Measurements from ENCODE around the gene GBP3.
"Not testable (repeated sequence)": the region's sequence is repeated elsewhere in the genome, so short reads cannot be mapped to it uniquely, and the experiment has no call there.

The GBP3 gene

GRCh38 chr1:89023026-89023425, 360 bp upstream of the GBP3 start:
- TF ChIP-seq ARNT (IDR thresholded peaks at IDR 0.05) (no peak), NFRKB (IDR thresholded peaks at IDR 0.05) (no peak), HDGF (IDR thresholded peaks at IDR 0.05; ENCODE audit: borderline replicate concordance) (no peak), L3MBTL2 (conservative IDR thresholded peaks at IDR 0.05) (no peak)
- ChIA-PET CTCF (no interaction called here), POLR2A (no interaction called here)
- DNase-seq (ENCODE audit: extremely low spot score): no peak

- POLR2A ChIA-PET; CTCF ChIA-PET; DNase-seq (ENCODE audit: extremely low spot score): not testable (repeated sequence)
Measured at GRCh38 chr1:89018318-89018717, 4.3 kb downstream of the GBP3 start.

- no peak for DNase-seq (ENCODE audit: extremely low spot score)
- TF ChIP-seq SP1 (IDR thresholded peaks at IDR 0.05) (no peak), TARDBP (IDR thresholded peaks at IDR 0.05) (no peak), HDGF (IDR thresholded peaks at IDR 0.05; ENCODE audit: borderline replicate concordance) (no peak), CTBP1 (IDR thresholded peaks at IDR 0.05; ENCODE audit: borderline replicate concordance) (no peak), SUZ12 (IDR thresholded peaks at IDR 0.05) (no peak), L3MBTL2 (conservative IDR thresholded peaks at IDR 0.05) (no peak), ARNT (IDR thresholded peaks at IDR 0.05) (no peak), PKNOX1 (IDR thresholded peaks at IDR 0.05) (no peak), LEF1 (IDR thresholded peaks at IDR 0.05; ENCODE audit: borderline replicate concordance) (no peak), ELF4 (IDR thresholded peaks at IDR 0.05) (no peak), FOXA1 (IDR thresholded peaks at IDR 0.05) (no peak), BHLHE40 (IDR thresholded peaks at IDR 0.05; ENCODE audit: borderline replicate concordance) (no peak)
- ChIA-PET CTCF (no interaction called here), POLR2A (no interaction called here)
Measured at GRCh38 chr1:89008511-89008910, 14.2 kb downstream of the GBP3 start.

GRCh38 chr1:89005286-89006151, 17.1 kb downstream of the GBP3 start:
- no peak for TF ChIP-seq SUZ12 (IDR thresholded peaks at IDR 0.05)
- no peak for TF ChIP-seq LEF1 (IDR thresholded peaks at IDR 0.05; ENCODE audit: borderline replicate concordance)
- ChIA-PET POLR2A (no interaction called here), CTCF (interaction anchor here (0.7 kb wide), 1 partner anchor 567 kb away, joined by 3 read pairs; no protein-coding TSS in a partner anchor)
- no peak for DNase-seq (ENCODE audit: extremely low spot score)

- CTCF ChIA-PET; POLR2A ChIA-PET; DNase-seq (ENCODE audit: extremely low spot score): not testable (repeated sequence)
Measured at GRCh38 chr1:89002176-89002575, 20.5 kb downstream of the GBP3 start.

- ChIA-PET POLR2A (no interaction called here), CTCF (no interaction called here)
- TF ChIP-seq FOXA1 (IDR thresholded peaks at IDR 0.05) (no peak), HDGF (IDR thresholded peaks at IDR 0.05; ENCODE audit: borderline replicate concordance) (no peak), TARDBP (IDR thresholded peaks at IDR 0.05) (no peak), CTBP1 (IDR thresholded peaks at IDR 0.05; ENCODE audit: borderline replicate concordance) (no peak), FOXK2 (IDR thresholded peaks at IDR 0.05) (no peak), FOXM1 (IDR thresholded peaks at IDR 0.05; ENCODE audit: borderline replicate concordance) (no peak)
- DNase-seq (ENCODE audit: extremely low spot score): no peak
Measured at GRCh38 chr1:89001510-89001909, 21.2 kb downstream of the GBP3 start.

- DNase-seq (ENCODE audit: extremely low spot score): peak; percentile 51
- POLR2A ChIA-PET: no interaction called here
- CTCF ChIA-PET: interaction anchor here (0.7 kb wide), 1 partner anchor 25 kb away, joined by 4 read pairs; no protein-coding TSS in a partner anchor
- TF ChIP-seq FOXK2 (IDR thresholded peaks at IDR 0.05) (no peak), PKNOX1 (IDR thresholded peaks at IDR 0.05) (no peak), FOXM1 (IDR thresholded peaks at IDR 0.05; ENCODE audit: borderline replicate concordance) (no peak), L3MBTL2 (conservative IDR thresholded peaks at IDR 0.05) (no peak), SUZ12 (IDR thresholded peaks at IDR 0.05) (no peak), ARNT (IDR thresholded peaks at IDR 0.05) (no peak)
Measured at GRCh38 chr1:88998716-88999115, 23.9 kb downstream of the GBP3 start.

GRCh38 chr1:88990426-88990825, 32.2 kb downstream of the GBP3 start:
- ChIA-PET CTCF (interaction anchor here (0.6 kb wide), 1 partner anchor 984 kb away, joined by 11 read pairs; no protein-coding TSS in a partner anchor), POLR2A (interaction anchor here (0.9 kb wide), 1 partner anchor 306 kb away, joined by 3 read pairs; the partner anchor contains the start of gene PKN2)
- no peak for DNase-seq (ENCODE audit: extremely low spot score)
- TF ChIP-seq FOXA1 (IDR thresholded peaks at IDR 0.05) (no peak), BHLHE40 (IDR thresholded peaks at IDR 0.05; ENCODE audit: borderline replicate concordance) (no peak), ELF4 (IDR thresholded peaks at IDR 0.05) (no peak), SUZ12 (IDR thresholded peaks at IDR 0.05) (no peak), FOXM1 (IDR thresholded peaks at IDR 0.05; ENCODE audit: borderline replicate concordance) (no peak), LEF1 (IDR thresholded peaks at IDR 0.05; ENCODE audit: borderline replicate concordance) (no peak), ZNF384 (IDR thresholded peaks at IDR 0.05) (no peak), ARNT (IDR thresholded peaks at IDR 0.05) (no peak), CTBP1 (IDR thresholded peaks at IDR 0.05; ENCODE audit: borderline replicate concordance) (no peak), SP1 (IDR thresholded peaks at IDR 0.05) (no peak), TARDBP (IDR thresholded peaks at IDR 0.05) (no peak), FOXK2 (IDR thresholded peaks at IDR 0.05) (no peak), L3MBTL2 (conservative IDR thresholded peaks at IDR 0.05) (no peak), HDGF (IDR thresholded peaks at IDR 0.05; ENCODE audit: borderline replicate concordance) (no peak), PKNOX1 (IDR thresholded peaks at IDR 0.05) (no peak), NFRKB (IDR thresholded peaks at IDR 0.05) (no peak)

All from HEK293T (cell line).